Measurements from ENCODE around the gene NUCKS1. TPM values are rescaled to one million over a fixed set of nuclear protein-coding genes. Genes with fewer than 3 reads are reported as not detected.

NUCKS1 gene
- total RNA-seq, 1 experiment from 2014 or later, result 101 TPM

GRCh38 chr1:205699416-205699815 lies 50.6 kb downstream of the NUCKS1 start:
- Histone ChIP-seq H3K79me2 (ENCODE audit: low read length) (no peaks in the 10 kb centered on the region), H3K36me3 (ENCODE audit: low read depth, low read length) (no peaks in the 10 kb centered on the region), H4K20me1 (ENCODE audit: low read length) (no peaks in the 10 kb centered on the region), H3K9me3 (ENCODE audit: low read length) (no peaks in the 10 kb centered on the region), H3K4me1 (ENCODE audit: insufficient read depth, low read length) (peaks cover 11% of the 10 kb centered on the region), H3K27me3 (ENCODE audit: low read length) (no peaks in the 10 kb centered on the region), H2AFZ (ENCODE audit: low read length) (no peak overlapping the region), H3K9me2 (replicated peaks; ENCODE audit: low read length) (no peaks in the 10 kb centered on the region), H3K27ac (ENCODE audit: low read length) (no peak overlapping the region), H3K4me3 (ENCODE audit: low read length) (no peak overlapping the region), H3K4me2 (ENCODE audit: low read length) (no peak overlapping the region), H3F3A (ENCODE audit: low read length, unreplicated experiment) (no peaks in the 10 kb centered on the region), H3K9ac (ENCODE audit: low read length) (no peak overlapping the region)
- intact Hi-C loops (cut with micrococcal nuclease), result no loop called here
- no peak for ATAC-seq
- DNase-seq, result no peak
- POLR2A ChIA-PET (ENCODE audit: unreplicated experiment), result no interaction called here
- TF ChIP-seq CTCF (conservative IDR thresholded peaks at IDR 0.05; ENCODE audit: low read depth, low read length) (no peak), EZH2 (IDR thresholded peaks at IDR 0.05; ENCODE audit: low read length, unreplicated experiment) (no peak), EZH2phosphoT487 (IDR thresholded peaks at IDR 0.05; ENCODE audit: borderline replicate concordance, low read length) (no peak)
- BruUV-seq (replicated peaks), result no TSS peak
- CTCF ChIA-PET, result no interaction called here

GRCh38 chr1:205698921-205699320 lies 51.1 kb downstream of the NUCKS1 start:
- no peaks in the 10 kb centered on the region for H3K36me3 ChIP-seq (ENCODE audit: low read depth, low read length)
- no peak overlapping the region for H2AFZ ChIP-seq (ENCODE audit: low read length)
- no peaks in the 10 kb centered on the region for H4K20me1 ChIP-seq (ENCODE audit: low read length)
- no TSS peak for BruUV-seq (replicated peaks)
- DNase-seq (no peak), ATAC-seq (no peak)
- H3F3A ChIP-seq (ENCODE audit: low read length, unreplicated experiment), result no peaks in the 10 kb centered on the region
- POLR2A ChIA-PET (ENCODE audit: unreplicated experiment), result interaction anchor here (0.6 kb wide), 1 partner anchor 107 kb away, joined by 3 read pairs; no protein-coding TSS in a partner anchor
- H3K79me2 ChIP-seq (ENCODE audit: low read length), result no peaks in the 10 kb centered on the region
- CTCF ChIA-PET, result no interaction called here
- H3K4me2 ChIP-seq (ENCODE audit: low read length), result no peak overlapping the region
- no peaks in the 10 kb centered on the region for H3K9me3 ChIP-seq (ENCODE audit: low read length)
- H3K9me2 ChIP-seq (replicated peaks; ENCODE audit: low read length), result no peaks in the 10 kb centered on the region
- H3K4me3 ChIP-seq (ENCODE audit: low read length), result no peak overlapping the region
- no peak overlapping the region for H3K27ac ChIP-seq (ENCODE audit: low read length)
- intact Hi-C loops (cut with micrococcal nuclease), result no loop called here
- no peaks in the 10 kb centered on the region for H3K27me3 ChIP-seq (ENCODE audit: low read length)
- TF ChIP-seq EZH2 (IDR thresholded peaks at IDR 0.05; ENCODE audit: low read length, unreplicated experiment), result no peak
- no peak for TF ChIP-seq CTCF (conservative IDR thresholded peaks at IDR 0.05; ENCODE audit: low read depth, low read length)
- TF ChIP-seq EZH2phosphoT487 (IDR thresholded peaks at IDR 0.05; ENCODE audit: borderline replicate concordance, low read length), result no peak
- peaks cover 11% of the 10 kb centered on the region for H3K4me1 ChIP-seq (ENCODE audit: insufficient read depth, low read length)
- H3K9ac ChIP-seq (ENCODE audit: low read length), result no peak overlapping the region

GRCh38 chr1:205693421-205693991 lies 56.5 kb downstream of the NUCKS1 start:
- H3K79me2 ChIP-seq (ENCODE audit: low read length), result no peaks in the 10 kb centered on the region
- H3K36me3 ChIP-seq (ENCODE audit: low read depth, low read length), result no peaks in the 10 kb centered on the region
- no TSS peak for BruUV-seq (replicated peaks)
- no peaks in the 10 kb centered on the region for H4K20me1 ChIP-seq (ENCODE audit: low read length)
- H3F3A ChIP-seq (ENCODE audit: low read length, unreplicated experiment), result no peaks in the 10 kb centered on the region
- ATAC-seq (no peak), DNase-seq (no peak)
- no peaks in the 10 kb centered on the region for H3K4me1 ChIP-seq (ENCODE audit: insufficient read depth, low read length)
- no peaks in the 10 kb centered on the region for H3K9me2 ChIP-seq (replicated peaks; ENCODE audit: low read length)
- ChIA-PET CTCF (no interaction called here), POLR2A (ENCODE audit: unreplicated experiment) (no interaction called here)
- TF ChIP-seq CTCF (conservative IDR thresholded peaks at IDR 0.05; ENCODE audit: low read depth, low read length) (no peak), EZH2phosphoT487 (IDR thresholded peaks at IDR 0.05; ENCODE audit: borderline replicate concordance, low read length) (no peak), EZH2 (IDR thresholded peaks at IDR 0.05; ENCODE audit: low read length, unreplicated experiment) (no peak)
- no peak overlapping the region for H3K4me2 ChIP-seq (ENCODE audit: low read length)
- no peaks in the 10 kb centered on the region for H3K9me3 ChIP-seq (ENCODE audit: low read length)
- H3K4me3 ChIP-seq (ENCODE audit: low read length), result no peak overlapping the region
- intact Hi-C loops (cut with micrococcal nuclease), result no loop called here
- H3K9ac ChIP-seq (ENCODE audit: low read length), result no peak overlapping the region
- H2AFZ ChIP-seq (ENCODE audit: low read length), result no peak overlapping the region
- no peak overlapping the region for H3K27ac ChIP-seq (ENCODE audit: low read length)
- H3K27me3 ChIP-seq (ENCODE audit: low read length), result no peaks in the 10 kb centered on the region

All from PC-3 (cell line).